Esophagus mucosa (tissue), 1 donor: ENCODE data around the gene TPTE2. TPM values are rescaled to one million over a fixed set of nuclear protein-coding genes. Genes with fewer than 3 reads are reported as not detected.
"Not testable (repeated sequence)": the region's sequence is repeated elsewhere in the genome, so short reads cannot be mapped to it uniquely, and the experiment has no call there.

Experiments used
- ATAC-seq: fragments of 200-7000 bp; cut with Tn5 transposase; one replicate; pipeline ENCODE4 v1.9.1; 2020
- total RNA-seq: library from RNA; stranded (reverse); gene quantifications from one replicate; pipeline ENCODE4 v1.2.4, GENCODE V29; 2023
- donor health status: DM: yes; HTN: yes; CAD: no.

Gene TPTE2
- total RNA-seq, result not detected

DNA sequence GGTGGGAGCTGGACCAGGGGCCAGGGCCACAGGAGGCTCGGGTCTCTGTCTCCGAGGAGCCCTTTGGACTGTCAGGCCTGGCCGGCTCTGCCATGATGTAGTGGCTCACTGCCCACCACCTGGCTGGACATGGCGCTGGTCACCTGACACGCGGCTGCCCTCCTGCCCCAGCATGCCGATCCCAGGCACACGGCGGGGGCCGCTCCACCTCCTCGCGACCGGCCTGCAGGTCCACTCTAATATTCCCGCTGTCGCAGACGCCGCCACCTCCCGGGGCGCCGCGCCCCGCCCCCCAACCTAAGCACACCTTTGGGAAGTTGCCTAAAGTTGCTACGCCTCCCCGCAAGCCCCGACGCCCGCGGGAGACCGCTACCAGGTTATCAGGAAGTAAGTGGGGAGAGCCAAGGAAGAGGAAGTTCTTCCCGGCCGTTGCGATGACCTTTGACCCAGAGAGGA is at the start of gene TPTE2:
Gene TPTE2 (minus strand): TSS at position 406 of the 456 bp plus-strand sequence. CDS start 58,298 bp downstream, outside the sequence.
- ATAC-seq, result not testable (repeated sequence)

DNA sequence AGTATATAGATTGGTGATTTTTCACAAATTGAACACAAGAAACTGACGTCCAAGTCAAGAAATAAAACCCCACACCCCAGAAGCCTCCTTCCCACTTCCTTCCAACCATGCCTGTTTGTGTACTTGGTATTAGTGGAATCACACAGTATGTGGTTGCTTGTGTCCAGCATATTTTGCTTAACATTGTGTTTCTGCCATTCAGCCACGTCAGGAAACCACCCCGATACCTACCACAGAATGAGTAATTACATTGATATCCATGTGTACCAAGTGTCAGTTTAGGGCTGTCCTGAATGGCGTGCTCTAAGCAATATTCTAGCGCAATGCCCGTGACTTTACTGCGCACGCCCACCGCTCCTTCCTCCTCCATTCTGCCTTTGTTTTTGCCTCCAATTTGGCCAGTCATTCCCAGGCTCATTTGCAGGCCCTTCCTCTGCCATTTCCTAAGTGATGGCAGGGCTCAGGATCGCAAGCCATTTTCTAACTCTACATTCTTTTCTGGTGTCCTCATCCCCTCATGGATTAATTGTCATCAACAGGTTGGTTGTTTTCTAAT is 46.3 kb upstream of the TPTE2 start:
- ATAC-seq, result no peak

DNA sequence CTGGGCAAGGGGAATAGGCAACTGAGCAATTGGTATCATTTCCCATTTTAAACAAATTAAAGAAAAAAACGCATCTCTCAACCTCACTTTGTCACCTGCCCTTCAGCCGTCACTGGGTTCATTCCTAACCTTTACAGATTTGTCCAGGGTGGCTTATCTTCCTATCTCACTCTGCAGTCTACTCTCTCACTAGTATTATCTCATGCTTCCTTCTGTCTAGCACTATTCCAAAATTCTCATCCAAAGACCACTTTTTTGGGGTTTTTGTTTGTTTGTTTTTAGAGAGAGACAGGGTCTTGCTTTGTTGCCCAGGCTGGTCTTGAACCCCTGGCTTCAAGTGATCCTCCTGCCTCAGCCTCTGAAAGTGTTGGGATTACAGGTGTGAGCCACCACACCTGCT is 45.4 kb upstream of the TPTE2 start:
- ATAC-seq, result no peak

DNA sequence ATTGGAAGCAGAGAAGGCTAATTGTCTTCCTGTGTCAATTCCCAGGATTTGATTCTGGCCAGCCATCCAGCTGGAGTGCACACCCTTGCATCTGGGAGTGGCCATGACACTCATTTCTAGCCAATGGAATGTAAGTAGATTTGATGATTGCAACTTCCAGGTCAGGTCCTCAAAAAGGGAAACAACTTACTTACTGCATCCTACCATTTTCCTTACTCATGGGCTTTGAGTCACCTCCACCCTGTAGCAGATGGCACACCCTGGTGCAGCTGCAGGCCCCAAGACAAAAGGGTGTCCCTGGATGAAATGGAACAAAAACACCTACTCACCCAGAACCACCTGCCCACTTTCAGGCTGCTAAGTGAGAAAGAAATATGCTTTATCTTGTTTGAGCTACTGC is 44.8 kb upstream of the TPTE2 start:
- peak; percentile 61 for ATAC-seq

DNA sequence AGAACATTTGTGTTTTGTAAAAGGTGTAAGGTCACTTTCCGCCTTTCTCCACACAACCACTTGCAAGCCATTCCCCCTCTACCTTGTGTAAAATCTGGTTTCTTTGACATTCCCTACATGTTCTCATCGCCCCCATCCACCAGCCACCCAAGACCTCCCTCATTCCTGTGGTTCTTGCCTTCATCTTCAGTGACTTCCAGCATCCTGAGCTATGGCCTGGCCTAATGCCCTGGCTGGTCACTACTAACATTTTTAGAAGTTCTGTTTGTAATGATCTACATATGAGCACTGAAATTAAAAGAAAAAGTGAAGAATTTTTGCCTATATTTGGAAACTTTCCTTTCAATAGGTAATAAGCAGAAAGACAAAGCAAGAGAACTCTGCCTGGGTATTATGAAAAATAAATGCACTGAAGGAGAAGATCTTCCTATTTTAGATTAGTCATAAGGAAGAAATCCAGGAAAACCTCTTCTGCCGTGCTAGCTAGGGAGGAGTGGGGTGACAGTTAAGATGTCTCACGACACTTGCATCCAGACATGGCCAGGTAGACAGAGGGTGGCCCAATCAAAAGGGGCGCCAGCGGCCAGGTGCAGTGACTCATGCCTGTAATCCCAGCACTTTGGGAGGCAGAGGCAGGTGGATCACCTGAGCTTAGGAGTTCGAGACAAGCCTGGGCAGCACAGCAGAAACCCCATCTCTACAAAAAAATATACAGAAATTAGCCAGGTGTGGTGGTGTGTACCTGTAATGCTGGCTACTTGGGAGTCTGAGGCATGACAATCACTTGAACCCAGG is 44.0 kb upstream of the TPTE2 start:
- ATAC-seq, result peak; percentile 85

DNA sequence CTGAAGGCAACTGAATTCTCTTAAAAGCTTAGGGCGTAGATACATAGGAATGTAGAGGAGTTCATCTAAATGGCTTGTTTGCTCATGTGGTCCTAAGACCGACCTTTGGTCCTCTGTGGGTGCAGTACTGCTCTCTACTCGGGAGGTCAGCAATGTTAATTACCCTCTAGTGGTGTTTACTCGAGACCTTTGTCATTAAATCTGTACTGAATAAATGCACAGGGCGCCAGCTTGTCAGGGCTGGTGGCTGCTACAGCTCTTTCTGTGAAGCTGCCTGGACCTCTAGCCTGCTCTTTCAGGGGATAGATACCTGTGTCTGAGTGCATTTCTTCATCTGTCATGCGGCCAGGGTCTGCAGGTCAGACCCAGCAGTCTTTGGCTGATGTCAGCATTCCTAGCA is 43.0 kb upstream of the TPTE2 start:
- ATAC-seq, result no peak

DNA sequence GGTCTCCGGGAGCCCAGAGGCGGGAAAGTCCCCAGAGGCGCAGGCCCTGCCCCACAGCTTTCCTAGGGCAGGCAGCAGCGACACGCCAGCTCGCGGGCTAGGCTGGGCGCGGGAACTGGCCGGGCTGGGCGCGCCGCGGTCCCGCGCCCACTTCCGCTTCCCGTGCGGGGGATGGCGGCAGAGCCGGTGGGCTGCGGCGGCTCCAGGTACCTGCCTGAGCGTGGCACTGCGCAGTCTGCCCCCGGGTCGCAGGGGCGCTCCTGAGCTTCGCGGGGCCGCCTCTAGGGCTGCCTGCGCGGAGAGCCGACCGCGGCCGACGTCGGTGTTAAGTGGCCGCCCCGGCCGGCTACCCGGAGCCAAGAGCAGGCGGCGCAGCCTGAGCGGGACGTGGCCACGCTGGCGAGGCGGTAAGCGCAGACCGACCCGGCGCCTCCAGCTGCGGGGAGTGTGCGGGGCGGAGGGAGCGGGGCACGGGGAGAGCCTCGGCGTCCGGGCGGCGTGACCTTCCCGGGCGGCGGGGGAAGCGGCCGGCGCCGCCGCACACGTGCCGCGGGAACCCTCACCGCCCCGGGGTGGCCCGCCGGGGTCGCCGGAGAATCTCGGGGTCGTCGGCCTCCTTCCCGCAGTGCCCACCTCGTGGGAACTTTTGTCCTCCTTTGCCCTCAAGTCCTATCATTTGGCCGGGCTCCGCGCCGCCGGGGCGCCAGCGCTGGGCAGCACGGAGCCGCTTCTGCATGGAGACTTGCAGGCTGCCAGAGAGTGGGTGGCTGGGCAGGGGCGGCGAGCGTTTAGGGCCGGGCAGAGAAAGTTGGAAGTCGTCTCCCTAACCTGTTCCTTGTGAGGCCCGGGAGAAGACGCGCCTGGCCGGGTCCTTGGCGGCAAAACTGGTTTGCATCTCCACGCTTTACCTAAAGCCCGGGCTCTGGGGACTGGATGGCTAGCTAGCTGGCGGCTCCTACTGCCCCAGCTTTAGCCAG is 40.7 kb upstream of the TPTE2 start:
- peak; percentile 67 for ATAC-seq

DNA sequence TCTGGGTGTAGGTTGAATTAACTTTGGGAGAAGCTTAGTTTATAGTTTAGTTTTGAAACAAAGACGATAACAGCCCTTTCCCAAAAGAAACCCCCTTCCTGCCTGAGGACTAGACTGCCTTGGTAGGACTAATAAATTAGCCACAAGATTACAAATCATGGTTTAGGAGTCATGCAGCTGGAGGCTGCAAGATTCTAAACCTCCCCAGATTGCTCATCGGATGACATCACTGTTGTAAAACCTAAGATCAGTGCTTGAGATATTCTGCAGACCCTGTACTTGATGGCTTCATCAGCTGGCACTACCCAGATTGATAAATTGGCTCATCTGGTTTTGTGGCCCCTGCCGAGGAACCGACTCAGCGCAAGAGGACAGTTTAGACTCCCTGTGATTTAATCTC is 36.2 kb upstream of the TPTE2 start:
- ATAC-seq, result no peak

DNA sequence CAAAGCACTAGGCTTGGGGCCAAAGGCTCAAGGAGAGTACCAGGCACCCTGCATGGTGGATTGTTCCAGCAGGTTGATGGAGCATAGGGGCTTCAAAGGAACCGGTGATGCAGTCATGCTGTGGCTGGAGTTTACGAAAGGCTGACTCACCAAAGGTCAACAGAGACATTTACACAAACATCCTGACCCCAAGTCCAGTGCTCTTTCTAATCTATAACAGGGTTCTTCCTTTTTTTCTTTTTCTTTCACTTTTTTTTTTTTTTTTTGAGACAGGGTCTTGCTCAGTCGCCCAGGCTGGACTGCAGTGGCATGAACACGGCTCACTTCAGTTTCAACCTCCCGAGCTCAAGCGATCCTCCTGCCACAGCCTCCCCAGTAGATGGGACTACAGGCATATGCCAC is 35.6 kb upstream of the TPTE2 start:
- ATAC-seq, result no peak

DNA sequence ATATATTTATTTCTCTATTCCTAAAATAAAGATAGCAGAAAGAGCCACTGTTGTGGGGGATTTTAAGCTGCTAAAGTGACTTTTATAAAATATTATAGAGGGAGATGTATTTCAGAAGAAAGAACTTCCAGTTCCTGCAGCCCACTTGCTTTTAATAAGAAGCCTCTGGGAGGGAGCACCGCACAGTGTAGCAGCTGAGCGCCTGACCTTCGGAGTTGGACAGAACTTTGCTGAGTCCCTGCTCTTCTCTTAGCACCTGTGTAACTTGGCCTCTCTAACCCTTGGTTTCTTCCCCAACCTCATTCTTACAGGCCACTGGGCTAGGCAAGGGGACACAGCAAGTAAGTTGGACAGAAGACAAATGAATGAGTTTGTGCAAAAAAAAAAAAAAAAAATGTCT is 34.8 kb upstream of the TPTE2 start:
- no peak for ATAC-seq

DNA sequence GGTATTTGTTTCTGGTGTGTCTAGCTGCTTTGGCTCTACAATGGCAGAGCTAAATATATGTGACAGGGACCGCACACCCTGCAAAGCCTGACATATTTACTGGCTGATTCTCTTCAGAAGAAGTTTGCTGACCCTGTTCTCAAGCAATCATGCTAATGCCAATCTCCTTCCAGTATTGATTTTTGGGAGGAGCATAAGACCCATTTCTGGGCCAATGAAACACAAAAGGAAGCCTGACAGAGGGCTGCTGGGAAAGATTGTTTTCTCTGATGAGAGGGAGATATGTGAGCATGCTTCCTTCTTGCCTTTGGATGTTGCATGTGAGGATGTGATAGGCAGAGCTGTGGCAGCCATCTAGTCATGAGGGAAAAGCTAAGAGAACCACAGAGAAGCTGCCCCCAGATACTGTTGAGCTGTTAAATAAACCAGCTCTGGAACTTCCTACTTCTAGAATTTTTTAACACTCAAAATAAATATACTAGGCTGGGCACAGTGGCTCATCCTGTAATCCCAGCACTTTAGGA is 31.4 kb upstream of the TPTE2 start:
- ATAC-seq, result no peak

DNA sequence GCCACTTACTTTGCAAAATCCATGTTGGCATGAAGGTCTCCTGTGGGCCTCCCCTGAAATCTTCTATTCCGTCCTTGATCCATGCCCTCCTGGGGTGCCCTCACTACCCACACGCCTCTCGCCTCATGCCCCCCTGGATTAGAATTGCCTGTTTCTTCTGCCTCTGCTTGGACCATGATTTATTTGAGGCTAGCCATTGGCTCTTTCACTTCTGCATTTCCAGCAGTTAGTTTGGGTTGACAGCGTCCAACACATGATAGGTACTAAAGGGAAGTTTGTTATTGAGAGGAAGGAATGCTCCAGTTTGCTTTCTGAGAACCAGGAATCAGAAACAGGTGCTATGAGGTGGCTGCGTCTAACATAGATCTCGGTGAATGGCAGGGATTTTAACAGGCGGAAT is 30.5 kb upstream of the TPTE2 start:
- no peak for ATAC-seq

DNA sequence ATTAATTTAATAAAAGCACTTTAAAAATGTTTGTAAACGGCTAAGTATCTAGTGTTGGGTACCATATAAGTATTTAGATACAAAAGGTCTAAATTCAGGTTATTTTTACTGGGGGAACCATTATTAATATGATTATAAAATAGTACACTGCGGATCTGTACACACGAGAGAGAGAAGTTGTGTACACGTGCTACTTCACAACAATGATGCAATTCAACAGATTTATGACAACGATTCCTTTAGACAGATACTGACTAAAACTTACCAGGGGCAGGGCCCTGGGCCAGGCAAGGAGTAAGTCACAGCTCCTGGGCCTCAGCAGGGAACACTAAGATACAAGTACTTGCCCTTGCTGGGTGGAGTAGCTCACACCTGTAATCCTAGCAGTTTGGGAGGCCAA is 29.1 kb upstream of the TPTE2 start:
- no peak for ATAC-seq

DNA sequence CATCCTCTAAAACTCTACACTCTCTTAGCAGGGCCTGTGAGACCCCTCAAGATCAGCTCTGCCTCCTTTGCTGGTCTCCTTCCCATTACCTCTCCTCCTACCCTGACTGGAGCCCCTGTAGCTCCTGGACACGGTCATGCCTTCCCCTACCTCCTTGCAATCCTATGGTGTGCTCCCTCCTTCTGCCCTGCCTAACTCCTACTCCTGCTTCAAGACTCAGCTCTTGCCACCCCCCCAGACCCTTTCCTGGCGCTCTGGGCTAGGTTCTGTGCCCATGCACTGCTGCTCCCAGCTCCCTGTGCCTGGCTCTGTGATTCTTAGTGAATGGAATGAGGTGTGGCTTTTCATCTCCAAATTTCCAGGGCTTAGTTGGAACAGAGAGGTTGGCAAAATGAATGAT is 28.0 kb upstream of the TPTE2 start:
- no peak for ATAC-seq

DNA sequence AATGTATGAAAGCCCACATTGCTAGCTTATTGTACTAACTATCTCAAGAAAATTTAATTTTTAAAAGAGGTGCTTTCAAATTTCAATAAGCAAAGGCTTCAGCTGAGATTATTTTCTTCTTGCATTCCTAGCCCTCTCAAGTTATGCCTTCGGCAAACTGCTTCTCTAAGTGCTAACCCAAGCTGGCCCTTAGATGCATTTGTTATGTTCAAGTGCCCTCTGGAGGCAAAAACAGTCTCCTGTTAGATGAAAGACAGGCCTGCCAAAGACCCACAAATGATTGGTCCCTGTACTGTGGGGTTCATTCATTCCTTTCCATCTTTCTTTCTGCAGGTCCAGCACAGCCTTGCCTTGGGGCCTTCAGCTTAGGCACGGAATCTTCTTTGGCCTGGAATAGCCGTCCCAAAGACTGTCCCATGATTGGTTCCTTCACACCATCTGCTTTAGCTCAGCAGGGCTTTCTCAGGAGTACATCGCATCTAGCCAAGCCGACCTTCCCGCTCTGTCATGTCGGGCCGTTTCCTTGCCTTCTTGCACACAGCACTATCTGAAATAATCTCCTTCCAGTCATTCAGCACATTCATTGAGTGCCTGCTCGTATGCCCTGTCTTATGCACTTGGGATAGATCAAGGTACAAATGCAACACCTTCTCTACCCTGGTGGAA is 26.4 kb upstream of the TPTE2 start:
- ATAC-seq, result peak; percentile 31

DNA sequence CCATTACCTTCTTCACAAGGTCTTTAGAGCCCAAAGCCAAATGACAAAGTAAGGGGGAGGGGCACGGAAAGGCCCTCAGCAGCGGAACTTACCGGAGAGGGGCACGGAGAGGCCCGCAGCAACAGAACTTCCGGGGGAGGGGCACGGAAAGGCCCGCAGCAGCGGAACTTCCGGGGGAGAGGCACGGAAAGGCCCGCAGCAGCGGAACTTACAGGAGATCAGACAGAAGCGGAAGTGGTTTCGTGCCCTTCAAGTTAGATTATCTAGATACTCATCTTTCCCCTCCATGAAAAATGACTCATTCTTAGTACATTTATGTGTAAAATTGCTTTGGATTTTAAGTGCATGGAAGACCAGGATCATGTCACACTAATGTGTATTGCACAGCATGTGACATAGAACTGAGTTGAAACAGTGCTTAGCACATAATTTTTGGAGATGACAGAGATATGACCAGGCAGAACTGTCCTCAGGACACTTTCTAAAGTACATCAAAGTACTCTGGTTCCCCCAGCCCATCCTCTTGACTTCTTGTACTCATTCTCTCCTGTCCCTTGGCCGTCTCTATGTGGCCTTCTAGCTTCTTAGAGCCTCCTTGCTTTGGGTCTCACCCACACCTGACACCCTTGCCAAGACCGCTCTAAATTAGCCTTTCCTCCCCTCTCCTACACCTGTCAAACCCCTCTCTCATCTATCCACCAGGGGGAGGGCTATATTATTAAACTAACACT is 25.7 kb upstream of the TPTE2 start:
- ATAC-seq, result no peak

DNA sequence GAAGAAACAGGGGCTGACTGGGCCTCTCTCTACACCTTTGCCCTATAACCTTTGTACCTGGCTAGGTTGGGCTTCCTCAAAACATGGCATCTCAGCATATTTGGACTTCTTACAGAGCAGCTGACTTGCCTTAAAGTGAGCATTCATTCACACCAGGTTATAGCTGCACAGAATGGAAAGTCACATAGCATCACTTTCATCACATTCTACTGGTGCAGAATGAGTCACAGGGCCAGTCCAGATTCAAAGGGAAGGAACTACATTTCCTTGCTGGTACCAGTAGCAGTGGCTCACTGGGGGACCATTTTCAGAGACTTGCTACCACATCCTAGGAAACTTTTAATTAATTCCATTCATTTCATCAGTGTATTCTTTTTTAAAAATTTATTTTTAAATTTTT is 20.3 kb upstream of the TPTE2 start:
- ATAC-seq, result no peak

DNA sequence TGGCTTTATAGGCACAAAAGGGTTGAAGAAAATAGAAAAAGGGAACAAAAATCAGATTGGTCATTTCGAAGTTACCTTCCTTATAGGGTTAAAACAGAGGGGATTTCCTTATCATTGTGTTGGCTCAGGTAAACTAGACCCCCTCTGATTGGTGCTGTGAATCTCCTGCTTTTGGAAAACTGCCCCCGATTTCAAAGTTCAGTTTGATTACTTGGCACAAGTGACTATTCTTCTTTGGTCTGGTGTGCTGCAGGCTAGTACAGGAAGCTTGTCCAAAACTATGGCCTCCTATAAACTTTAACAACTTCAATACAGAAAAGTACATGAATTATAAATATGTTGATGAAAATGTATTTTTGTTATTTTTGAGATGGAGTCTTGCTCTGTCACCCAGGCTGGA is 13.9 kb upstream of the TPTE2 start:
- no peak for ATAC-seq

DNA sequence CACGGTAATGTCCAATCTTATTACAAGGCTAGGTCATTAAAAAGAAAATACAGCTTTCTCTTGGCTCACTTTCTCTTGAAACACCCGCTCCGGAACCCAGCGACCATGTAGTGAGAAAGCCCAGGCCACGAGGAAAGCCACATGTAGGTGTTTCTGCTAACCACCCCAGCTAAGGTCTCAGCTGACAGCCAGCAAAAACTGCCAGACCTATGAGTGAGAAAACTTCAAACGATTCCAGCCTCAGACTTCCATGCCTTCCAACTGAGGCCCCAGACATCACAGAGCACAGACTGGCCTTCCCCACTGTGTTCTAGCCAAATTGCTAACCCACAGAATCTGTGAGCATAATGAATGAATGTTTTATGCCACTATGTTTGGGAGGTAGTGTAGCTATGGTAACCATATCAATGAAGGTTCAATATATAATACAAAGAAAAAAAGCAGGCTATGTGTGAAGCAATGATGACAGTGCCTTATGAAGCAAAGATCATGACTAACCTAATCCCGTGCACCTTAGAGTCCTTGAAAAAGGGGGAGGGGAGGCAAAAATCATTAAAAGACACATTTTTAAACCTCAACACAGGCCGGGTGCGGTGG is 11.9 kb upstream of the TPTE2 start:
- ATAC-seq, result no peak

DNA sequence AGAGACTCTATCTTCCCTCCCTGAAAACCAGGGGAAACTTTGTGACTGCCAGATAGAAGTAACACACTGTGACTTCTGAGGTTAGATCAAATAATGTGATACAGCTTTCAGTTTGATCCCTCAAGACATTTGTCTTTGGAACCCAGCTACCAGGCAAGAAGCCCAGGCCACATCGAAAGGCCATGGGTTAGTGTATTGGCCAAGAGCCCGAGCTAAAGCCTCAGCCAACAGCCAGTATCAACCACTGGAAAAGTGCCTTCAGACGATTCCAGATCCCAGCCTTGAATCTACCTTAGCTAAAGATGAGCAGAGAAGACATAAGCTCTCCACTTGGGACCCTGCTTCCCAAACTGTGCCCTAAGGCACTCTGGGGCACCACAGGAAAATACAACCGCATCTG is 10.9 kb upstream of the TPTE2 start:
- no peak for ATAC-seq

DNA sequence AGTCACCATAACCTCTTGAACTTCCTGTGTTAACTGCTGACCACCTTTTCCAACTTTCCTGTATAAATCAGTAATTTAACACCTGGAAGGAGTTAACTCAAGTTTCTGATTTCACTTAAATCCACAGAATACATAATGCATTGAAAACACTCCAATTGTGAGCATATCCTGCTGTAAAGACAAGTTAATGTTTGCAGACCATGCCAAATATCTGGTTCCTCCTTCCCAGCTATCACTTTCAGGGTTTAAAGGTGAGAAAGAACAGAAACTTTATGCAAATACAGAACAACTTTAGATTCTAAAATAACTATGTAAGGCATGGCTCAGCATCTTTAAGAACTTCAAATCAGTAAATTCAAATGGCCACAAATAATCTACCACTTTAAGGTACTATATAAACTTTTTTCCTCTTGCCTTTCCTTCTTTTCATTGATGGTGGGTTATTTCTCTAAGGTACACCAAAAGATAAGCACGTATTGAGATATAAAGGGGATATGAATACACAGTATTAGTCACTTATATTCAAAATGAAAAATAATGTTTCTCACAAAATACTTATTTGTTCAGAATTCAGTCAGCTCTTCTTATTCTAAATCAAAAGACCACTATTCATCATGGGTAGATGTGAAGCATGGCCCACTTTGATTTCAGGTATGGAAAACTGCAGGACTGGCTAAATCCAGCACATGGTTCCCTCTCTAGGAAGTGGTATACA is 6.6 kb upstream of the TPTE2 start:
- ATAC-seq, result no peak
